SU-DHL-6 (cell line): Measurements from ENCODE around the gene TCERG1.

ENCODE experiments used
- CTCF ChIP-seq: fragments of 200-600 bp; sonication (generic); IDR thresholded peaks from one replicate; pipeline ENCODE4 v1.5.1; 2017; ENCODE audit warnings: antibody characterized with exemption, mild to moderate bottlenecking, low read length, moderate library complexity; ENCODE audit not compliant: insufficient read depth, poor library complexity, severe bottlenecking
- EZH2phosphoT487 ChIP-seq: fragments of 200-600 bp; sonication (generic), shearing (Covaris generic); conservative IDR thresholded peaks from 2 replicates; pipeline ENCODE4 v1.6.1; 2018; ENCODE audit warnings: mild to moderate bottlenecking, antibody characterized with exemption, low read length, moderate library complexity, mixed read lengths

GRCh38 chr5:146521403-146522106, 74.4 kb downstream of the TCERG1 start:
- no peak for TF ChIP-seq CTCF
- TF ChIP-seq EZH2phosphoT487 = no peak
